KMS-11 (cell line): ENCODE results near the gene TLL2.
"Not testable (repeated sequence)": the region's sequence is repeated elsewhere in the genome, so short reads cannot be mapped to it uniquely, and the experiment has no call there.

Source experiments
- H2AFZ ChIP-seq: fragments of 200-600 bp; sonication (generic); 2 replicates; pipeline ENCODE4 v1.6.1; 2016; ENCODE audit warnings: antibody characterized with exemption, mixed run types, low read depth
- H3K27ac ChIP-seq: fragments of 200-600 bp; sonication (generic); 2 replicates; pipeline ENCODE4 v1.6.1; 2016; ENCODE audit warnings: mild to moderate bottlenecking, mixed run types
- H3K27me3 ChIP-seq: fragments of 200-600 bp; sonication (generic); 2 replicates; pipeline ENCODE4 v1.6.1; 2017; ENCODE audit warnings: mild to moderate bottlenecking, low read depth, mixed run types, moderate library complexity; ENCODE audit not compliant: insufficient read depth
- H3K36me3 ChIP-seq: fragments of 200-600 bp; sonication (generic); 2 replicates; pipeline ENCODE4 v1.6.1; 2017; ENCODE audit warnings: mild to moderate bottlenecking, mixed run types; ENCODE audit not compliant: insufficient read depth
- H3K4me1 ChIP-seq: fragments of 200-600 bp; sonication (generic); 2 replicates; pipeline ENCODE4 v1.6.1; 2016; ENCODE audit warnings: mild to moderate bottlenecking, low read depth, mixed run types; ENCODE audit not compliant: poor library complexity, severe bottlenecking
- H3K4me2 ChIP-seq: fragments of 200-600 bp; sonication (generic); 2 replicates; pipeline ENCODE4 v1.7.0; 2016; ENCODE audit warnings: mild to moderate bottlenecking, mixed run types
- H3K4me3 ChIP-seq: fragments of 200-600 bp; sonication (generic); IDR thresholded peaks from 2 replicates; pipeline ENCODE4 v1.6.1; 2017; ENCODE audit warnings: low read depth, low read length, mixed read lengths; ENCODE audit not compliant: insufficient read depth
- H3K79me2 ChIP-seq: fragments of 200-600 bp; sonication (generic); 2 replicates; pipeline ENCODE4 v1.6.1; 2016; ENCODE audit warnings: low read depth, mixed run types; ENCODE audit not compliant: insufficient read depth
- H3K9ac ChIP-seq: fragments of 200-600 bp; sonication (generic); 2 replicates; pipeline ENCODE4 v1.6.1; 2016; ENCODE audit warnings: mild to moderate bottlenecking, mixed run types
- H4K20me1 ChIP-seq: fragments of 200-600 bp; sonication (generic); 2 replicates; pipeline ENCODE4 v1.6.1; 2016; ENCODE audit warnings: mild to moderate bottlenecking, mixed run types; ENCODE audit not compliant: insufficient read depth
- TF ChIP-seq, protein P1 (sequence below): fragments of 200-600 bp; sonication (generic); conservative IDR thresholded peaks from 2 replicates; pipeline ENCODE4 v1.6.1; 2017; ENCODE audit warnings: low read depth, mild to moderate bottlenecking, antibody characterized with exemption, low read length, moderate library complexity, mixed read lengths

The TLL2 gene

DNA sequence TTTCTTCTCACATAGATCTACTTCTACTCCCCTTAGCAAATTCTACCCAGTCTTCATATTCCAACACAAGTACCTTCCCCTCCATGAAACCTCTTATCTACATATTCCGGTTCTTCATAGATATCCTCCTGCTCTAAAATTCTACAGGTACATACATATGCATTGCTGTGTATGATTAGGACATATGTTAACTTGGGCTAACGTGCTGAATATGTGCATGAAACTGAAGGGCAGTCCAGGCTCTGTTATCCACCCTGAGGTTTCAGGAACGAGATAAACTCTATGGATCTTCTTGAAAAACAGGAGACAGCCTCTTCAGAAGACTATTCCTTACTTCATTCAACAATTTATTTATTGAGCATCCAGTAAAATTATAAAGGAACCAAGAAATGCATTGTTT is 41.6 kb upstream of the TLL2 start:
- H3K27ac ChIP-seq = no peak overlapping the region
- H3K4me3 ChIP-seq = no peak overlapping the region
- no peak overlapping the region for H2AFZ ChIP-seq
- H3K4me2 ChIP-seq = no peak overlapping the region
- no peaks in the 10 kb centered on the region; the same call in 1 of the 2 replicates for H3K36me3 ChIP-seq
- H3K79me2 ChIP-seq = no peaks in the 10 kb centered on the region
- TF ChIP-seq, protein P1, sequence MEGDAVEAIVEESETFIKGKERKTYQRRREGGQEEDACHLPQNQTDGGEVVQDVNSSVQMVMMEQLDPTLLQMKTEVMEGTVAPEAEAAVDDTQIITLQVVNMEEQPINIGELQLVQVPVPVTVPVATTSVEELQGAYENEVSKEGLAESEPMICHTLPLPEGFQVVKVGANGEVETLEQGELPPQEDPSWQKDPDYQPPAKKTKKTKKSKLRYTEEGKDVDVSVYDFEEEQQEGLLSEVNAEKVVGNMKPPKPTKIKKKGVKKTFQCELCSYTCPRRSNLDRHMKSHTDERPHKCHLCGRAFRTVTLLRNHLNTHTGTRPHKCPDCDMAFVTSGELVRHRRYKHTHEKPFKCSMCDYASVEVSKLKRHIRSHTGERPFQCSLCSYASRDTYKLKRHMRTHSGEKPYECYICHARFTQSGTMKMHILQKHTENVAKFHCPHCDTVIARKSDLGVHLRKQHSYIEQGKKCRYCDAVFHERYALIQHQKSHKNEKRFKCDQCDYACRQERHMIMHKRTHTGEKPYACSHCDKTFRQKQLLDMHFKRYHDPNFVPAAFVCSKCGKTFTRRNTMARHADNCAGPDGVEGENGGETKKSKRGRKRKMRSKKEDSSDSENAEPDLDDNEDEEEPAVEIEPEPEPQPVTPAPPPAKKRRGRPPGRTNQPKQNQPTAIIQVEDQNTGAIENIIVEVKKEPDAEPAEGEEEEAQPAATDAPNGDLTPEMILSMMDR = no peak
- no peak overlapping the region for H3K9ac ChIP-seq
- H3K4me1 ChIP-seq = no peaks in the 10 kb centered on the region
- no peaks in the 10 kb centered on the region for H4K20me1 ChIP-seq
- H3K27me3 ChIP-seq = no peaks in the 10 kb centered on the region

DNA sequence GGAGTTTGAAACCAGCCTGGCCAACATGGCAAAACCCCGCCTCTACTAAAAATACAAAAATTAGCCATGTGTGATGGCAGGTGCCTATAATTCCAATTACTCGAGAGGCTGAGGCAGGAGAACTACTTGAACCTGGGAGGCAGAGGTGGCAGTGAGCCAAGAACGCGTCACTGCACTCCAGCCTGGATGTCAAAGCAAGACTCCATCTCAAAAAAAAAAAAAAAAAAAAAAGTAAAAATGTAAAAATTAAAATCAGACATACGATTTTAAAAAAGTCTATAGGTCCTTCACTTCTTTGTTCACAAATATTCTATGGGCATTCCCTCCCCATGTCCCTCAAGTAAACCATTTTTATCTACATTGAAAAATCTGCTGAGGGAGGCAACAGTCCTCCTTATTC is 34.9 kb upstream of the TLL2 start:
- Histone ChIP-seq H3K36me3 (peaks cover 5% of the 10 kb centered on the region; the same call in 1 of the 2 replicates), H3K27me3 (no peaks in the 10 kb centered on the region), H3K4me1 (no peaks in the 10 kb centered on the region), H2AFZ (no peak overlapping the region), H3K27ac (no peak overlapping the region), H3K4me3 (no peak overlapping the region), H3K4me2 (no peak overlapping the region), H4K20me1 (no peaks in the 10 kb centered on the region), H3K9ac (no peak overlapping the region), H3K79me2 (no peaks in the 10 kb centered on the region)
- TF ChIP-seq, protein P1 = no peak

DNA sequence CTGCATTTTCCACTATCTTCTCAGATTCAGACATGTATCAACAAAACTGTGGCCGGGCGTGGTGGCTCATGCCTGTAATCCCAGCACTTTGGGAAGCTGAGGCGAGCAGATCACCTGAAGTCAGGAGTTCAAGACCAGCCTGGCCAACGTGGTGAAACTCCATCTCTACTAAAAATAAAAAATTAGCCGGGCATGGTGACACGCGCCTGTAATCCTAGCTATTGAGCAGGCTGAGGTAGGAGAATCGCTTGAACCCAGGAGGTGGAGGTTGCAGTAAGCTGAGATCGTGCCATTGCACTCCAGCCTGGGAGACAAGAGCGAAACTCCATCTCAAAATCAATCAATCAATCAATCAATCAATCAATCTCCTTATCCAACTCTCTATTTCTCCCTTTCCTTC is 31.8 kb upstream of the TLL2 start:
- not testable (repeated sequence) for H4K20me1 ChIP-seq, H3K4me3 ChIP-seq, H3K9ac ChIP-seq, H3K27me3 ChIP-seq, H3K27ac ChIP-seq, H3K79me2 ChIP-seq, H2AFZ ChIP-seq, H3K4me2 ChIP-seq, H3K4me1 ChIP-seq
- H3K36me3 ChIP-seq = peaks cover 11% of the 10 kb centered on the region; the same call in 1 of the 2 replicates

DNA sequence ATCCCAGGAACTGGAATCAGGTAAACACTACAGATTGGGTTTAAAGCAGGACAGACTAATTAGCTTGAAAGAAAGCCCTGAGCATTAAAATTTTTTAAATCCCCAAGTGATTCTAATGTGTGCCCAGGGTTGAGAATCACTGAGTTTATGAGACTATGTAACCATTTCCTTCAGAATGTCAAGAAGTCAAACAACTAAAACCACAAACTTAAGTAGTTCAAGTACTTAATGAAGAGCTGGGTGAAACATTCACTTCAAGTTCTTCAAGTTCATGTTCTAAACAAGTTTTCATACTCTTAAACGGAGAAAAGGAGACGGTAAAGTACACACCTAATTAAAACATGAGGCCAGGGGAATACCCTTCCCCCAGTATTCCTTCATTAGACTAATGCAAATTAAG is 28.2 kb upstream of the TLL2 start:
- no peaks in the 10 kb centered on the region for H3K27me3 ChIP-seq
- peaks cover 11% of the 10 kb centered on the region; the same call in 1 of the 2 replicates for H3K36me3 ChIP-seq
- H2AFZ ChIP-seq = no peak overlapping the region
- no peak overlapping the region for H3K4me2 ChIP-seq
- H4K20me1 ChIP-seq = no peaks in the 10 kb centered on the region
- TF ChIP-seq, protein P1 = no peak
- H3K79me2 ChIP-seq = peaks cover 13% of the 10 kb centered on the region; the same call in 1 of the 2 replicates
- H3K9ac ChIP-seq = no peak overlapping the region
- no peak overlapping the region for H3K4me3 ChIP-seq
- no peaks in the 10 kb centered on the region for H3K4me1 ChIP-seq
- no peak overlapping the region for H3K27ac ChIP-seq

DNA sequence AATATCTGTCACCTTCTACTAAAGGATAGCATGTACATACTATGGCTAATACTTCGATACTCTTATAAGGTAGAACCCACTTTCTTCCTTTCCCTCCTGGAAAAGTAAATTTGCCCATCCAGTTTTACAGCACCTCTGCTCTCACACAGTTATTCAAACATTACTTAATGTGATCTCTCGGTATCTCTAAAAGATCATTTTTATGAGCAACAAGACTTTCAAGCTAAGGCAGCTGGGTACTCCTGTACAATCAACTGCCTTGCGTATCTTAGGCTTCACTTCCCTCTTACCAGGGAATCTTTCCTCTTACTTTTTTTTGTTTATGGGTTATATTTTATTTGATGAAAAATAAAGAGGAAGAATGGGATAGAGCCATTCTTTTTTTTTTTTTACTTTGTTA is 26.5 kb upstream of the TLL2 start:
- no peaks in the 10 kb centered on the region for H3K4me1 ChIP-seq
- H3K4me3 ChIP-seq = no peak overlapping the region
- TF ChIP-seq, protein P1 = no peak
- no peak overlapping the region for H3K27ac ChIP-seq
- peaks cover 18% of the 10 kb centered on the region; the same call in 1 of the 2 replicates for H3K79me2 ChIP-seq
- H3K36me3 ChIP-seq = peaks cover 11% of the 10 kb centered on the region; the same call in 1 of the 2 replicates
- H3K9ac ChIP-seq = no peak overlapping the region
- H3K27me3 ChIP-seq = no peaks in the 10 kb centered on the region
- no peak overlapping the region for H2AFZ ChIP-seq
- H3K4me2 ChIP-seq = no peak overlapping the region
- H4K20me1 ChIP-seq = no peaks in the 10 kb centered on the region
